K562 (cell line): ENCODE results near the gene OOSP3. TPM values are rescaled to one million over a fixed set of nuclear protein-coding genes. Genes with fewer than 3 reads are reported as not detected.

ENCODE experiments used
- CBFA2T2 ChIP-seq: fragments of 450-650 bp; conservative IDR thresholded peaks from 2 replicates; pipeline ENCODE4 v1.6.1; 2017; ENCODE audit warnings: mild to moderate bottlenecking
- ETV5 ChIP-seq: sonication (generic); formaldehyde crosslinking; IDR thresholded peaks from 2 replicates; pipeline ENCODE4 v1.4.0; 2020; ENCODE audit warnings: low read depth, mild to moderate bottlenecking, missing genetic modification reagents
- ILF3 ChIP-seq: fragments of 450-650 bp; IDR thresholded peaks from 2 replicates; pipeline ENCODE4 v1.6.1; 2018; ENCODE audit warnings: antibody characterized with exemption, mild to moderate bottlenecking, moderate library complexity, borderline replicate concordance
- KAT8 ChIP-seq: fragments of 450-650 bp; IDR thresholded peaks from 2 replicates; pipeline ENCODE4 v1.6.1; 2016; ENCODE audit warnings: low read depth, mild to moderate bottlenecking
- MAFG ChIP-seq: fragments of 450-650 bp; conservative IDR thresholded peaks from 2 replicates; pipeline ENCODE4 v1.6.1; 2016; ENCODE audit warnings: missing genetic modification characterization, missing compliant biosample characterization
- NCOA4 ChIP-seq: fragments of 450-650 bp; IDR thresholded peaks from 2 replicates; pipeline ENCODE4 v1.6.1; 2018; ENCODE audit warnings: mild to moderate bottlenecking; ENCODE audit not compliant: partially characterized antibody
- ZC3H8 ChIP-seq: fragments of 450-650 bp; IDR thresholded peaks from 2 replicates; pipeline ENCODE4 v1.6.1; 2017
- ZNF79 ChIP-seq: fragments of 250-450 bp; sonication (Bioruptor Pico); IDR thresholded peaks from 2 replicates; pipeline ENCODE4 v1.4.0; 2020; ENCODE audit warnings: low read depth, mild to moderate bottlenecking, moderate library complexity
- polyA plus RNA-seq, 8 experiments: library from polyadenylated mRNA; depleted of rRNA in 4 of 8; stranded (reverse) in 5 of 8; unstranded in 3 of 8; fragments of >200 nt; fragmentation: Nextera tagmentation in 2 of 8; fragmentation: Illumina TruSeq in 1 of 8; extraction: Ambion mirVana in 2 of 8; extraction: Trizol in 1 of 8; gene quantifications; 2 replicates each; pipeline versions ENCODE4 v1.2.1 to v1.2.3, GENCODE V29; 2011 to 2014; ENCODE audit warnings: inconsistent platforms in 1 of 8, missing spikeins in 1 of 8
- total RNA-seq, 7 experiments: library from RNA; depleted of rRNA in 6 of 7; stranded (reverse); fragments of >200 nt in 6 of 7; fragmentation: Illumina TruSeq in 2 of 7; extraction: Trizol in 2 of 7; gene quantifications; 2 replicates each; pipeline versions ENCODE4 v1.2.1 to v1.2.3, GENCODE V29; 2011 to 2021; ENCODE audit warnings: low replicate concordance in 1 of 7
- TF ChIP-seq, protein P1 (sequence below): fragments of 250-450 bp; sonication (Bioruptor Pico); IDR thresholded peaks from 2 replicates; pipeline ENCODE4 v1.4.0; 2020; ENCODE audit warnings: mild to moderate bottlenecking, moderate library complexity
- TF ChIP-seq, protein P2 (sequence below), 2 experiments: fragments of 450-650 bp in 1 of 2; sonication (generic) in 1 of 2; formaldehyde crosslinking in 1 of 2; IDR thresholded peaks in 1 of 2; conservative IDR thresholded peaks in 1 of 2; 2 replicates each; pipeline versions ENCODE4 v1.6.1 to v1.8.1; 2016 to 2023; ENCODE audit warnings: mild to moderate bottlenecking in 2 of 2, moderate library complexity in 2 of 2, inconsistent platforms in 1 of 2, missing genetic modification reagents in 1 of 2
- TF ChIP-seq, protein P3 (sequence below), 2 experiments: fragments of 150-350 bp in 1 of 2; IDR thresholded peaks; 2 replicates each; pipeline ENCODE4 v1.6.1; 2012 to 2016; ENCODE audit warnings: low read depth in 2 of 2, low read length in 2 of 2, mild to moderate bottlenecking in 1 of 2, moderate library complexity in 1 of 2
- TF ChIP-seq, protein P4 (sequence below): fragments of 250-450 bp; sonication (Bioruptor Pico); IDR thresholded peaks from 2 replicates; pipeline ENCODE4 v1.5.0; 2022; ENCODE audit warnings: mild to moderate bottlenecking

Gene OOSP3
- total and polyA plus RNA-seq, 9 of the 15 experiments (the other 6 are each of a cell fraction or from before 2014, with no cell fraction given): 0.09 to 0.32 (median 0.15) TPM; not detected in 6

DNA sequence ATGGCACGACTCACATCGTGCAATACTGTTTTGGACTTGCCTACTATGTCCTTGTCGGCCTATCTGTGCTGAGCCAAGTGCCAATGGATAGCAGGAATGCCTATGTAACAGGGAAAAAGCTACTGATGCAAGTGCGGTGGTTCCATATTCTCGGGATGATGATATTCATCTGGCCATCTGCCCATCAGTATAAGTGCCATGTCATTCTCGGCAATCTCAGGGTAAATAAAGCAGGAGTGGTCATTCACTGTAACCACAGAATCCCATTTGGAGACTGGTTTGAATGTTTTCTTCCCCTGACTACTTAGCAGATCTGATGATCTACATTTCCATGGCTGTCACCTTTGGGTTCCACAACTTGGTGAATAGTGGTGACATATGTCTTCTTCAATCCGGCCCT lies 20.1 kb downstream of the OOSP3 start (continued):
- TF ChIP-seq CBFA2T2 (no peak), ZC3H8 (no peak), KAT8 (no peak), ILF3 (no peak), NCOA4 (no peak), MAFG (tag) (peak; percentile 85), ZNF79 (CRISPR knock-in tag) (no peak), ETV5 (CRISPR knock-in tag) (no peak)
- TF ChIP-seq, protein P1, sequence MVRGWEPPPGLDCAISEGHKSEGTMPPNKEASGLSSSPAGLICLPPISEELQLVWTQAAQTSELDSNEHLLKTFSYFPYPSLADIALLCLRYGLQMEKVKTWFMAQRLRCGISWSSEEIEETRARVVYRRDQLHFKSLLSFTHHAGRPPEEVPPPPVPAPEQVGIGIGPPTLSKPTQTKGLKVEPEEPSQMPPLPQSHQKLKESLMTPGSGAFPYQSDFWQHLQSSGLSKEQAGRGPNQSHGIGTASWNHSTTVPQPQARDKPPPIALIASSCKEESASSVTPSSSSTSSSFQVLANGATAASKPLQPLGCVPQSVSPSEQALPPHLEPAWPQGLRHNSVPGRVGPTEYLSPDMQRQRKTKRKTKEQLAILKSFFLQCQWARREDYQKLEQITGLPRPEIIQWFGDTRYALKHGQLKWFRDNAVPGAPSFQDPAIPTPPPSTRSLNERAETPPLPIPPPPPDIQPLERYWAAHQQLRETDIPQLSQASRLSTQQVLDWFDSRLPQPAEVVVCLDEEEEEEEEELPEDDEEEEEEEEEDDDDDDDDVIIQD (CRISPR knock-in tag): no peak
- TF ChIP-seq, protein P2, sequence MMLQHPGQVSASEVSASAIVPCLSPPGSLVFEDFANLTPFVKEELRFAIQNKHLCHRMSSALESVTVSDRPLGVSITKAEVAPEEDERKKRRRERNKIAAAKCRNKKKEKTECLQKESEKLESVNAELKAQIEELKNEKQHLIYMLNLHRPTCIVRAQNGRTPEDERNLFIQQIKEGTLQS (IDR thresholded peaks at IDR 0.05): no peak; the same call in 1 of the 2 replicates
- TF ChIP-seq, protein P2 (CRISPR knock-in tag; conservative IDR thresholded peaks at IDR 0.05): no peak
- TF ChIP-seq, protein P3, sequence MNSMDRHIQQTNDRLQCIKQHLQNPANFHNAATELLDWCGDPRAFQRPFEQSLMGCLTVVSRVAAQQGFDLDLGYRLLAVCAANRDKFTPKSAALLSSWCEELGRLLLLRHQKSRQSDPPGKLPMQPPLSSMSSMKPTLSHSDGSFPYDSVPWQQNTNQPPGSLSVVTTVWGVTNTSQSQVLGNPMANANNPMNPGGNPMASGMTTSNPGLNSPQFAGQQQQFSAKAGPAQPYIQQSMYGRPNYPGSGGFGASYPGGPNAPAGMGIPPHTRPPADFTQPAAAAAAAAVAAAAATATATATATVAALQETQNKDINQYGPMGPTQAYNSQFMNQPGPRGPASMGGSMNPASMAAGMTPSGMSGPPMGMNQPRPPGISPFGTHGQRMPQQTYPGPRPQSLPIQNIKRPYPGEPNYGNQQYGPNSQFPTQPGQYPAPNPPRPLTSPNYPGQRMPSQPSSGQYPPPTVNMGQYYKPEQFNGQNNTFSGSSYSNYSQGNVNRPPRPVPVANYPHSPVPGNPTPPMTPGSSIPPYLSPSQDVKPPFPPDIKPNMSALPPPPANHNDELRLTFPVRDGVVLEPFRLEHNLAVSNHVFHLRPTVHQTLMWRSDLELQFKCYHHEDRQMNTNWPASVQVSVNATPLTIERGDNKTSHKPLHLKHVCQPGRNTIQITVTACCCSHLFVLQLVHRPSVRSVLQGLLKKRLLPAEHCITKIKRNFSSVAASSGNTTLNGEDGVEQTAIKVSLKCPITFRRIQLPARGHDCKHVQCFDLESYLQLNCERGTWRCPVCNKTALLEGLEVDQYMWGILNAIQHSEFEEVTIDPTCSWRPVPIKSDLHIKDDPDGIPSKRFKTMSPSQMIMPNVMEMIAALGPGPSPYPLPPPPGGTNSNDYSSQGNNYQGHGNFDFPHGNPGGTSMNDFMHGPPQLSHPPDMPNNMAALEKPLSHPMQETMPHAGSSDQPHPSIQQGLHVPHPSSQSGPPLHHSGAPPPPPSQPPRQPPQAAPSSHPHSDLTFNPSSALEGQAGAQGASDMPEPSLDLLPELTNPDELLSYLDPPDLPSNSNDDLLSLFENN (IDR thresholded peaks at IDR 0.05; ENCODE audit: low read depth in 2 of 2, low read length in 2 of 2): no peak
- TF ChIP-seq, protein P4, sequence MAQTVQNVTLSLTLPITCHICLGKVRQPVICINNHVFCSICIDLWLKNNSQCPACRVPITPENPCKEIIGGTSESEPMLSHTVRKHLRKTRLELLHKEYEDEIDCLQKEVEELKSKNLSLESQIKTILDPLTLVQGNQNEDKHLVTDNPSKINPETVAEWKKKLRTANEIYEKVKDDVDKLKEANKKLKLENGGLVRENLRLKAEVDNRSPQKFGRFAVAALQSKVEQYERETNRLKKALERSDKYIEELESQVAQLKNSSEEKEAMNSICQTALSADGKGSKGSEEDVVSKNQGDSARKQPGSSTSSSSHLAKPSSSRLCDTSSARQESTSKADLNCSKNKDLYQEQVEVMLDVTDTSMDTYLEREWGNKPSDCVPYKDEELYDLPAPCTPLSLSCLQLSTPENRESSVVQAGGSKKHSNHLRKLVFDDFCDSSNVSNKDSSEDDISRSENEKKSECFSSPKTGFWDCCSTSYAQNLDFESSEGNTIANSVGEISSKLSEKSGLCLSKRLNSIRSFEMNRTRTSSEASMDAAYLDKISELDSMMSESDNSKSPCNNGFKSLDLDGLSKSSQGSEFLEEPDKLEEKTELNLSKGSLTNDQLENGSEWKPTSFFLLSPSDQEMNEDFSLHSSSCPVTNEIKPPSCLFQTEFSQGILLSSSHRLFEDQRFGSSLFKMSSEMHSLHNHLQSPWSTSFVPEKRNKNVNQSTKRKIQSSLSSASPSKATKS (CRISPR knock-in tag): no peak
